Mammary epithelial cell (primary cell): ENCODE measurements around the gene MYO10.

Experiments used
- CTCF ChIP-seq, 2 donors: IDR thresholded peaks in 1 of 2; conservative IDR thresholded peaks in 1 of 2; 2 replicates each; pipeline ENCODE4 v1.5.1; 2011 to 2012; ENCODE audit warnings: inconsistent platforms in 2 of 2, low read length in 2 of 2, mild to moderate bottlenecking in 2 of 2, control low read depth in 1 of 2, low read depth in 1 of 2; ENCODE audit not compliant: insufficient read depth in 1 of 2; ENCODE audit errors: extremely low read depth in 1 of 2
- EZH2 ChIP-seq: IDR thresholded peaks from 2 replicates; pipeline ENCODE4 v1.6.1; 2012; ENCODE audit warnings: low read length, inconsistent platforms, borderline replicate concordance

GRCh38 chr5:16906255-16906654, 29.8 kb downstream of the MYO10 start:
- TF ChIP-seq CTCF (conservative IDR thresholded peaks at IDR 0.05 in 1 of 2, IDR thresholded peaks at IDR 0.05 in 1 of 2; ENCODE audit: extremely low read depth in 1 of 2, insufficient read depth in 1 of 2, low read depth in 1 of 2, low read length in 2 of 2) (no peak), EZH2 (no peak)
